ENCODE measurements around the gene F11R.

- no peak for TF ChIP-seq CTCF (IDR thresholded peaks at IDR 0.05)
- no peak for TF ChIP-seq POLR2A (IDR thresholded peaks at IDR 0.05)
Observed at GRCh38 chr1:161069731-161070270, 48.8 kb upstream of the F11R start, which contains the start of gene ARHGAP30.

Data from prostate gland (tissue), 2 donors.